DMS53 (cell line): ENCODE data around the gene HBB.

Experiments used
- DNase-seq: peaks from one replicate; lab custom pipeline; 2025; lab: John Stamatoyannopoulos, UW

Gene HBB

DNA sequence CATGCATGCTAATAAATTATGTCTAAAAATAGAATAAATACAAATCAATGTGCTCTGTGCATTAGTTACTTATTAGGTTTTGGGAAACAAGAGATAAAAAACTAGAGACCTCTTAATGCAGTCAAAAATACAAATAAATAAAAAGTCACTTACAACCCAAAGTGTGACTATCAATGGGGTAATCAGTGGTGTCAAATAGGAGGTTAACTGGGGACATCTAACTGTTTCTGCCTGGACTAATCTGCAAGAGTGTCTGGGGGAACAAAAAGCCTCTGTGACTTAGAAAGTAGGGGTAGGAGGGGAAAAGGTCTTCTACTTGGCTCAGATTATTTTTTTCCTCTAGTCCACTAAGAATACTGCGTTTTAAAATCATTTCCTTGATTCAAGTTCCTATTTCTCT lies 810 bp upstream of the HBB start:
- DNase-seq = no peak

DNA sequence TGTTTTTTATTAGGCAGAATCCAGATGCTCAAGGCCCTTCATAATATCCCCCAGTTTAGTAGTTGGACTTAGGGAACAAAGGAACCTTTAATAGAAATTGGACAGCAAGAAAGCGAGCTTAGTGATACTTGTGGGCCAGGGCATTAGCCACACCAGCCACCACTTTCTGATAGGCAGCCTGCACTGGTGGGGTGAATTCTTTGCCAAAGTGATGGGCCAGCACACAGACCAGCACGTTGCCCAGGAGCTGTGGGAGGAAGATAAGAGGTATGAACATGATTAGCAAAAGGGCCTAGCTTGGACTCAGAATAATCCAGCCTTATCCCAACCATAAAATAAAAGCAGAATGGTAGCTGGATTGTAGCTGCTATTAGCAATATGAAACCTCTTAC lies 1.4 kb downstream of the HBB start:
- no peak for DNase-seq

DNA sequence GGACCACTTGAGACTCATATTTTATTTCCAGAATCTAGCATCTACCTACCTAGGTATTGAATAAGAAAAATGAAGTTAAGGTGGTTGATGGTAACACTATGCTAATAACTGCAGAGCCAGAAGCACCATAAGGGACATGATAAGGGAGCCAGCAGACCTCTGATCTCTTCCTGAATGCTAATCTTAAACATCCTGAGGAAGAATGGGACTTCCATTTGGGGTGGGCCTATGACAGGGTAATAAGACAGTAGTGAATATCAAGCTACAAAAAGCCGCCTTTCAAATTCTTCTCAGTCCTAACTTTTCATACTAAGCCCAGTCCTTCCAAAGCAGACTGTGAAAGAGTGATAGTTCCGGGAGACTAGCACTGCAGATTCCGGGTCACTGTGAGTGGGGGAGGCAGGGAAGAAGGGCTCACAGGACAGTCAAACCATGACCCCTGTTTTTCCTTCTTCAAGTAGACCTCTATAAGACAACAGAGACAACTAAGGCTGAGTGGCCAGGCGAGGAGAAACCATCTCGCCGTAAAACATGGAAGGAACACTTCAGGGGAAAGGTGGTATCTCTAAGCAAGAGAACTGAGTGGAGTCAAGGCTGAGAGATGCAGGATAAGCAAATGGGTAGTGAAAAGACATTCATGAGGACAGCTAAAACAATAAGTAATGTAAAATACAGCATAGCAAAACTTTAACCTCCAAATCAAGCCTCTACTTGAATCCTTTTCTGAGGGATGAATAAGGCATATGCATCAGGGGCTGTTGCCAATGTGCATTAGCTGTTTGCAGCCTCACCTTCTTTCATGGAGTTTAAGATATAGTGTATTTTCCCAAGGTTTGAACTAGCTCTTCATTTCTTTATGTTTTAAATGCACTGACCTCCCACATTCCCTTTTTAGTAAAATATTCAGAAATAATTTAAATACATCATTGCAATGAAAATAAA lies 2.1 kb downstream of the HBB start:
- DNase-seq = no peak

DNA sequence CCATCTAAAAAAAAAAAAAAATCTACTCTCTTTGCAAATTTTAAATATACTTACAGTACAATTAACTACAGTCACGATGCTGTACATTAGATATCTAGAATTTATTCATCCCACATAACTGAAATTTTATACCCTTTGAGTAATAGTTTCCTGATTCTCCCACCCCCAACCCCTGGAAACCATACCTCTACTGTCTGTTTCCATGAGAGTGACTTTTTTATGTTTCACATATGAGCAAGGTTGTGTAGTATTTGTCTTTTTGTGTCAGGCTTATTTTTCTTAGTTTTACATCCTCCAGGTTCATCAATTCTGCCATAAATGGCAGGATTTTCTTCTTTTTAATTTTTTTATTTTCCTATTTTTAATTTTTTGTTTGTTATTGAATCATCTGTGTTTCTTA lies 3.2 kb downstream of the HBB start:
- DNase-seq = no peak

GRCh38 chr11:5223146-5223545 lies 3.7 kb downstream of the HBB start:
- no peak for DNase-seq

- DNase-seq = no peak
Observed at GRCh38 chr11:5210376-5210885, 16.4 kb downstream of the HBB start.

DNA sequence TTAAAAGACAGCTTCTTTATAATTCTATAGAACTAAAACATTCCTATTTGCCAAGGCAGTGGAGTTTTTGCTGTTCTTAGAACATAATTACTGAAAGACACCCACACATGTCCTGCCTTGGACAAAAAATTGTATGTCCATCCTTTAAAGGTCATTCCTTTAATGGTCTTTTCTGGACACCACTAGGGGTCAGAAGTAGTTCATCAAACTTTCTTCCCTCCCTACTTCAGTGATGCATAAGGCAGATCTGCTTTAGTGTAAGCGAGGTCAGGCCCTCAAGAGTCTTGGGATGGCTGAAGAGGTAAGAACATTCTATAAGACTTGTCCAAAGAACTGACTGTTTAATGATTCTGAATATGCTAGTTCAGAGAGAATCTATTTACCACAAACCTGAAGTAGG lies 22.1 kb downstream of the HBB start:
- peak; percentile 84 for DNase-seq

- peak; percentile 36 for DNase-seq
Observed at GRCh38 chr11:5203366-5203765, 23.5 kb downstream of the HBB start.

DNA sequence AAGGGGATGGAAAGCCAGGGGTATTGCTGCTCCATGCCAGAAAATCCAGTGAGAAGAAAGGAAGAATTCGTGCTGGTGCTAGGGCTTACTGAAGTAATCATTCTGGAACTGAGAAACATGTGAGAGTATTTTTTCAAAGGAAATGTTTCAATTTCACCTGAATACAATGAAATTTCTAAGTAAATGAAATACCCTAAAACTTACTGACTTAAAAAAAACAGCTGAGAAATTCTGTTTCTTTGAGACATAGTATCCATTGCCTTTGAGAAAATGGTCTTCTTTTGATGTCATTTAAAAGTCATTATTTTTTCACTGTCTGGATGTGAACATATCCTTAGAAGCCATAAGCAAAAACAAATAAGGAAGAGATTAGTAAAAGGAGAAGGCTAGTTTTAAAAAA lies 26.3 kb downstream of the HBB start, which contains the start of gene OR51V1:
Gene OR51V1, minus strand, starts transcription at position 101 of the 400 bp plus-strand sequence. Its CDS starts 0 bp downstream, at position 101.
- no peak for DNase-seq

GRCh38 chr11:5198285-5198684 lies 28.6 kb downstream of the HBB start:
- no peak for DNase-seq

- DNase-seq = no peak
Observed at GRCh38 chr11:5197536-5197935, 29.3 kb downstream of the HBB start.

- no peak for DNase-seq
Observed at GRCh38 chr11:5196731-5197130, 30.1 kb downstream of the HBB start.

- DNase-seq = no peak
Observed at GRCh38 chr11:5196067-5196466, 30.8 kb downstream of the HBB start.

DNA sequence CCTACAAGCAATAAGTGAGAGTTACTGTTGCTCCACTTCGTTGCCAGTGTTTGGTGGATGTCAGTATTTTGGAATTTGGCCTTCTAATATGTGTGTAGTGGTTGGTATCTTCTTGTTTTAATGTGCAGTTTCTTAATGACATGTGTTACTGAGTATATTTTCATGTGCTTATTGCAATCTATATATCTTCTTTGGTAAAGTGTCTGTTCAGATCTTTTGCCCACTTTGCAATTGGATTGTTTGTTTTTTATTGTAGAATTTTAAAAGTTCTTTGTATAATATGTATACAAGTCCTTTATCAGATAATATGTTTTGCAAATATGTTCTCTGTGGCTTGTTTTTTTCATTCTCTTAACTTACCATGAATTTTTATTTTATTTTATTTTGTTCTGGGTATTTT lies 34.1 kb downstream of the HBB start:
- no peak for DNase-seq

DNA sequence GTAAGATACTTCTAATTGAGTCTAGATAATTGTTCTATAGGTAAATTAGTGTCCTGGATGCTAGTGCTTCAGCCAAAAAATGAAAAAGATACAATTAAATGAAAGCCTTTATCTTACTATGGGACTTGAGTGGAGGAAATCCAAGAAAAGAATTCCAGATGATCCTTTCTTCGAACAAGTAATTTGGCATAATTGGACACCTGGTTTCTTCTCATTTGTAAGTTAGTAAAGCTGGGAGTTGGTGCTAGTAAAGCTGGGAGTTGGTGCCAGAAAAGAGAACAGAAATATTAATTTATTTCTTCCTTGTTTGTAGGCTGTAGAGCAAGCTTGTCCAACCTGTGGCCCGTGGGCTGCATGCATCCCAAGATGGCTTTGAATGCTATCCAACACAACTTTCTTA lies 38.7 kb downstream of the HBB start:
- DNase-seq = no peak

- DNase-seq = no peak
Observed at GRCh38 chr11:5178046-5178837, 48.6 kb downstream of the HBB start.
